ENCODE results near the gene TBC1D1. TPM values are rescaled to one million over a fixed set of nuclear protein-coding genes. Genes with fewer than 3 reads are reported as not detected.

The TBC1D1 gene
- total RNA-seq, 1 experiment from 2014 or later = 56.0 TPM

- no peak for TF ChIP-seq SIN3A (IDR thresholded peaks at IDR 0.05; ENCODE audit: borderline replicate concordance, insufficient read depth, low read depth, low read length)
- no peak for TF ChIP-seq REST (IDR thresholded peaks at IDR 0.05; ENCODE audit: insufficient read depth in 1 of 2, low read depth in 2 of 2, low read length in 1 of 2)
- TF ChIP-seq TCF7L2 (IDR thresholded peaks at IDR 0.05; ENCODE audit: low read depth, low read length) = no peak
- TF ChIP-seq POLR2AphosphoS5 (IDR thresholded peaks at IDR 0.05; ENCODE audit: low read depth, low read length) = no peak
- TF ChIP-seq CTCF (IDR thresholded peaks at IDR 0.05) = no peak
- H3K36me3 ChIP-seq (ENCODE audit: control insufficient read depth, insufficient read depth, low read length) = no peaks in the 10 kb centered on the region
- in situ Hi-C loops (cut with HindIII; ENCODE audit: low pct_unique_long_range_greater_than_20kb, low sequenced_read_pairs) = no loop called here
- no peak for ATAC-seq
- intact Hi-C loops (cut with micrococcal nuclease; ENCODE audit: unreplicated experiment) = no loop called here
- no peak for DNase-seq (ENCODE audit: low read depth, low spot score)
- no TSS peak for BruUV-seq (replicated peaks)
- no peaks in the 10 kb centered on the region for H3K9me3 ChIP-seq (ENCODE audit: control insufficient read depth, insufficient read depth, low read depth, low read length)
- no peak overlapping the region for H3K4me3 ChIP-seq (ENCODE audit: low read depth in 2 of 2, low read length in 2 of 2)
- H3K4me1 ChIP-seq (ENCODE audit: control insufficient read depth, insufficient read depth, low read length) = no peaks in the 10 kb centered on the region
- no peaks in the 10 kb centered on the region for H3K27me3 ChIP-seq (ENCODE audit: control insufficient read depth, insufficient read depth, low read length)
- H3K27ac ChIP-seq (ENCODE audit: low read length) = no peak overlapping the region
- CTCF ChIA-PET = no interaction called here
- POLR2A ChIA-PET = no interaction called here
These were observed 156.0 kb downstream of the TBC1D1 start for GRCh38 chr4:38046727-38047489.

DNA sequence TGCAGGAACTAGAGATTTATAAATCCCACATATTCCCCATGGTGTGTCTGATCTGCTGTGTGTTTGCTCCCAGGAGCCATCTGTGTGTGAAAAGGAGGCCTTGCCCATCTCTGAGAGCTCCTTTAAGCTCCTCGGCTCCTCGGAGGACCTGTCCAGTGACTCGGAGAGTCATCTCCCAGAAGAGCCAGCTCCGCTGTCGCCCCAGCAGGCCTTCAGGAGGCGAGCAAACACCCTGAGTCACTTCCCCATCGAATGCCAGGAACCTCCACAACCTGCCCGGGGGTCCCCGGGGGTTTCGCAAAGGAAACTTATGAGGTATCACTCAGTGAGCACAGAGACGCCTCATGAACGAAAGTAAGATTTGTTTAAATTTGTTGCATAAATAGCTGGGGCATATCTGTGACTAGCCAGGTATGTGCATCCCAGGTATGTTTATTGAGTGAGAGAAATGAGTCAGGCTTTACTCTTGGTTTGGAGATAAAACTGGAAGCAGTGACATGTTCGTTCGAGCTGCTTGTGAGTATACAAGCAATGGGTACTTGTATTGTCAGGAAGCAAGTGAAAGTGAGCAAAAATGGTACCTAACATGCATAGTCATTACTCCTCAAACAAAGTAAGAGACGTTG is 158.8 kb downstream of the TBC1D1 start:
- DNase-seq (ENCODE audit: low read depth, low spot score) (no peak), ATAC-seq (no peak)
- TF ChIP-seq POLR2AphosphoS5 (IDR thresholded peaks at IDR 0.05; ENCODE audit: low read depth, low read length) = no peak
- TF ChIP-seq CTCF (IDR thresholded peaks at IDR 0.05) = no peak
- TF ChIP-seq TCF7L2 (IDR thresholded peaks at IDR 0.05; ENCODE audit: low read depth, low read length) = no peak
- TF ChIP-seq REST (IDR thresholded peaks at IDR 0.05; ENCODE audit: insufficient read depth in 1 of 2, low read depth in 2 of 2, low read length in 1 of 2) = no peak
- TF ChIP-seq SIN3A (IDR thresholded peaks at IDR 0.05; ENCODE audit: borderline replicate concordance, insufficient read depth, low read depth, low read length) = no peak
- no peaks in the 10 kb centered on the region for H3K4me1 ChIP-seq (ENCODE audit: control insufficient read depth, insufficient read depth, low read length)
- no peaks in the 10 kb centered on the region for H3K36me3 ChIP-seq (ENCODE audit: control insufficient read depth, insufficient read depth, low read length)
- H3K27ac ChIP-seq (ENCODE audit: low read length) = no peak overlapping the region
- intact Hi-C loops (cut with micrococcal nuclease; ENCODE audit: unreplicated experiment) (no loop called here), in situ Hi-C loops (cut with HindIII; ENCODE audit: low pct_unique_long_range_greater_than_20kb, low sequenced_read_pairs) (no loop called here)
- CTCF ChIA-PET = no interaction called here
- H3K27me3 ChIP-seq (ENCODE audit: control insufficient read depth, insufficient read depth, low read length) = no peaks in the 10 kb centered on the region
- H3K9me3 ChIP-seq (ENCODE audit: control insufficient read depth, insufficient read depth, low read depth, low read length) = no peaks in the 10 kb centered on the region
- POLR2A ChIA-PET = no interaction called here
- BruUV-seq (replicated peaks) = no TSS peak
- H3K4me3 ChIP-seq (ENCODE audit: low read depth in 2 of 2, low read length in 2 of 2) = no peak overlapping the region
